Psoas muscle (tissue), 8 donors: Measurements from ENCODE around the gene HIGD1C. TPM values are rescaled to one million over a fixed set of nuclear protein-coding genes. Genes with fewer than 3 reads are reported as not detected.
A peak's percentile ranks its signal among the peaks of the same experiment; 100 is the strongest.

Experiments
- ATAC-seq, 4 donors: fragments of 200-7000 bp; cut with Tn5 transposase; one replicate each; pipeline ENCODE4 v1.9.1; 2020; ENCODE audit warnings: moderate library complexity in 3 of 4, mild to moderate bottlenecking in 2 of 4
- DNase-seq, 2 donors: peaks; one replicate each; pipeline ENCODE4 v3.0.0-alpha.2; 2020
- H3K27ac ChIP-seq: fragments of 200-600 bp; one replicate; pipeline ENCODE4 v1.8.0; 2022
- H3K27me3 ChIP-seq, 3 donors: fragments of 200-600 bp in 1 of 3; one replicate each; pipeline versions ENCODE4 v1.6.1 to v1.8.0; 2013 to 2022; ENCODE audit warnings: low read length in 2 of 3, mild to moderate bottlenecking in 2 of 3, moderate library complexity in 1 of 3; ENCODE audit not compliant: insufficient read depth in 3 of 3
- H3K36me3 ChIP-seq, 2 donors: fragments of 200-600 bp in 1 of 2; one replicate each; pipeline versions ENCODE4 v1.6.1 to v1.8.0; 2013 to 2022; ENCODE audit warnings: low read depth in 1 of 2, mild to moderate bottlenecking in 1 of 2, moderate library complexity in 1 of 2; ENCODE audit not compliant: insufficient read depth in 1 of 2
- H3K4me1 ChIP-seq: fragments of 200-600 bp; one replicate; pipeline ENCODE4 v1.8.0; 2022
- H3K4me3 ChIP-seq: fragments of 200-600 bp; one replicate; pipeline ENCODE4 v1.8.0; 2022; ENCODE audit warnings: mild to moderate bottlenecking
- H3K9me3 ChIP-seq: fragments of 200-600 bp; one replicate; pipeline ENCODE4 v1.8.0; 2022
- CTCF ChIP-seq: fragments of 200-600 bp; IDR thresholded peaks from one replicate; pipeline ENCODE4 v1.8.0; 2022; ENCODE audit warnings: antibody characterized with exemption
- WGBS, 3 donors: extraction: QIAGEN DNeasy Blood & Tissue Kit; methylation state at CpG; one replicate each; pipeline versions ENCODE4 v1.1.6 to v1.1.7; 2013; 5-methylcytosine and 5-hydroxymethylcytosine counted together
- intact Hi-C, 2 donors: fragments of 100-400 bp; cut with DNase I; formaldehyde crosslinking; loops; one replicate each; pipeline versions ENCODE4 v1.11.0 to v1.14.2; 2022
- polyA plus RNA-seq, 3 donors: library from polyadenylated mRNA; stranded (reverse); fragments of 200-250 nt; gene quantifications; one replicate each; pipeline ENCODE4 v1.2.3, GENCODE V29; 2013
- total RNA-seq, 4 donors: library from RNA; stranded (reverse); fragmentation: NEBNext Ultra II Directional in 2 of 4; extraction: Animal tissue kit (Norgen Biotek cat#: 25700) in 2 of 4; gene quantifications; one replicate each; pipeline versions ENCODE4 v1.2.1 to v1.2.4, GENCODE V29; 2021 to 2023
- donor health status: healthy with polysubstance abuse.
- donor health status: DM: no; HTN: no; CAD: no; lungs with moderate emphysema.
- donor health status: Bipolar disorder and iron deficiency.
- donor health status: healthy.
- donor health status: DM: yes; HTN: yes; CAD: no.
- donor health status: DM: no; HTN: no; CAD: no.
- donor health status: DM: no; HTN: no; CAD: no.
- donor health status: DM: yes; HTN: yes; CAD: no.

HIGD1C gene
- total and polyA plus RNA-seq, 7 donors: not detected

- Histone ChIP-seq H3K9me3 (no peaks in the 10 kb centered on the region), H3K4me1 (peaks cover 25% of the 10 kb centered on the region), H3K27ac (no peak overlapping the region), H3K4me3 (no peak overlapping the region), H3K36me3 (peaks cover 6 to 68% of the 10 kb centered on the region in 2 donors), H3K27me3 (no peaks in the 10 kb centered on the region)
- WGBS, 3 donors: 93 to 96% (median 93%) methylated on average over 5 of the region's 5 CpGs
- no peak for ATAC-seq
- DNase-seq: no peak
- no peak for TF ChIP-seq CTCF
- intact Hi-C loops: loop anchor here (5.0 to 10.0 kb wide), 3 partner anchors 162 to 224 kb away; partner anchors contain the start of gene ATF1 (in 1 of the 2)
These were observed 36.5 kb downstream of the HIGD1C start for GRCh38 chr12:50988871-50989270.

GRCh38 chr12:50990147-50990727 is 37.9 kb downstream of the HIGD1C start:
- ATAC-seq: no peak
- WGBS, 3 donors: 86 to 91% (median 89%) methylated on average over 4 of the region's 4 CpGs
- Histone ChIP-seq H3K9me3 (no peaks in the 10 kb centered on the region), H3K4me1 (peaks cover 15% of the 10 kb centered on the region), H3K27me3 (no peaks in the 10 kb centered on the region), H3K4me3 (no peak overlapping the region), H3K27ac (no peak overlapping the region), H3K36me3 (peaks cover 6 to 82% of the 10 kb centered on the region in 2 donors)
- intact Hi-C loops: no loop called here
- DNase-seq: no peak
- TF ChIP-seq CTCF: no peak

GRCh38 chr12:50990791-50991190 is 38.4 kb downstream of the HIGD1C start:
- Histone ChIP-seq H3K27me3 (no peaks in the 10 kb centered on the region), H3K4me3 (no peak overlapping the region), H3K4me1 (peaks cover 10% of the 10 kb centered on the region), H3K27ac (peak overlapping the region; percentile 20), H3K9me3 (no peaks in the 10 kb centered on the region), H3K36me3 (peaks cover 6 to 87% of the 10 kb centered on the region in 2 donors)
- TF ChIP-seq CTCF: no peak
- 81 to 96% (median 83%) methylated on average over 3 of the region's 3 CpGs for WGBS, 3 donors
- ATAC-seq (no peak), DNase-seq (no peak)
- intact Hi-C loops: no loop called here

- intact Hi-C loops: no loop called here
- no peak for ATAC-seq
- WGBS, 3 donors: 67 to 83% (median 80%) methylated on average over 6 of the region's 6 CpGs
- H3K27ac ChIP-seq: peak overlapping the region; percentile 20
- no peak overlapping the region for H3K4me3 ChIP-seq
- no peak for DNase-seq
- H3K9me3 ChIP-seq: no peaks in the 10 kb centered on the region
- H3K36me3 ChIP-seq: peaks cover 6 to 92% of the 10 kb centered on the region in 2 donors
- peaks cover 5% of the 10 kb centered on the region for H3K4me1 ChIP-seq
- TF ChIP-seq CTCF: no peak
- H3K27me3 ChIP-seq: no peaks in the 10 kb centered on the region
These were observed 38.9 kb downstream of the HIGD1C start for GRCh38 chr12:50991291-50991690.

- no peak for TF ChIP-seq CTCF
- Histone ChIP-seq H3K27ac (no peak overlapping the region), H3K4me1 (no peaks in the 10 kb centered on the region), H3K27me3 (no peaks in the 10 kb centered on the region), H3K4me3 (no peak overlapping the region), H3K9me3 (no peaks in the 10 kb centered on the region), H3K36me3 (peaks cover 6 to 100% of the 10 kb centered on the region in 2 donors)
- DNase-seq: no peak
- 5 to 62% (median 27%) methylated on average over 2 of the region's 2 CpGs for WGBS, 3 donors
- intact Hi-C loops: no loop called here
- ATAC-seq: peak in 1 of 4 donors; percentile 34
These were observed 40.5 kb downstream of the HIGD1C start for GRCh38 chr12:50992819-50993218.
